ENCODE measurements around the gene PCDHA9.
"Not testable (repeated sequence)": the region's sequence is repeated elsewhere in the genome, so short reads cannot be mapped to it uniquely, and the experiment has no call there.

PCDHA9 gene

GRCh38 chr5:140862441-140863295, 14.5 kb downstream of the PCDHA9 start:
- H3K9me3 Mint-ChIP-seq = no peaks in the 10 kb centered on the region
- H3K27ac Mint-ChIP-seq = no peak overlapping the region
- no peaks in the 10 kb centered on the region for H3K27me3 Mint-ChIP-seq
- H3K4me1 Mint-ChIP-seq = no peaks in the 10 kb centered on the region
- ATAC-seq = no peak
- H3K4me3 Mint-ChIP-seq = no peak overlapping the region
- H3K36me3 Mint-ChIP-seq = no peaks in the 10 kb centered on the region

DNA sequence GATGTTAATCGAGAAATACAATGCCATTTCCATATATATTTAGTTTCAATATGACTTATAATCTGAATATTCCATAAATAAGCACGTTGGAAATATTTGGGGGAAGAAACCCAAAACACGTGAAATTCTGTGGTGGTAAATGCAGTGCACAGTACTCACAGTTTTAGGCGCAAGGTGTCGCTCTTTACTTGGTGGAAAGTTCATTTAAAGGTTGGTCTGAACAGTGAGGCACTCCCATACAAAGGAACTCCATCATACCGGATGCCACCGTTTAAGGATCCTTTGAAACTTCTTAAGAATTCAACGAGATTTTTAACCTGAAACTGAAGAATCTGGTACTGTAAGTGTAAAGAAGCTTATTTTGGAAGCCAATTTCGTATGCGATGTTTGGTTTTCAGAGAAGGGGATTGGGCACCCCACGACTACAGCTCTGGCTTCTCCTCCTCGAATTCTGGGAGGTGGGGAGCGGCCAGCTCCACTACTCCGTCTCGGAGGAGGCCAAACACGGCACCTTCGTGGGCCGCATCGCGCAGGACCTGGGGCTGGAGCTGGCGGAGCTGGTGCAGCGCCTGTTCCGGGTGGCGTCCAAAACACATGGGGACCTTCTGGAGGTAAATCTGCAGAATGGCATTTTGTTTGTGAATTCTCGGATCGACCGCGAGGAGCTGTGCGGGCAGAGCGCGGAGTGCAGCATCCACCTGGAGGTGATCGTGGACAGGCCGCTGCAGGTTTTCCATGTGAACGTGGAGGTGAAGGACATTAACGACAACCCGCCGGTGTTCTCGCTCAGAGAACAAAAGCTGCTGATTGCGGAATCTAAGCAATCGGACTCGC, 20.8 kb downstream of the PCDHA9 start, which contains the start of gene PCDHA11:
Gene PCDHA11 (plus strand): TSS at position 237 of the 834 bp plus-strand sequence. CDS start 147 bp downstream, at position 384.
- no peaks in the 10 kb centered on the region for H3K4me1 Mint-ChIP-seq
- no peaks in the 10 kb centered on the region for H3K27me3 Mint-ChIP-seq
- no peak for ATAC-seq
- H3K9me3 Mint-ChIP-seq = no peaks in the 10 kb centered on the region
- H3K27ac Mint-ChIP-seq = no peak within 1 kb of the TSS
- no peaks in the 10 kb centered on the region for H3K36me3 Mint-ChIP-seq
- H3K4me3 Mint-ChIP-seq = no peak within 1 kb of the TSS

DNA sequence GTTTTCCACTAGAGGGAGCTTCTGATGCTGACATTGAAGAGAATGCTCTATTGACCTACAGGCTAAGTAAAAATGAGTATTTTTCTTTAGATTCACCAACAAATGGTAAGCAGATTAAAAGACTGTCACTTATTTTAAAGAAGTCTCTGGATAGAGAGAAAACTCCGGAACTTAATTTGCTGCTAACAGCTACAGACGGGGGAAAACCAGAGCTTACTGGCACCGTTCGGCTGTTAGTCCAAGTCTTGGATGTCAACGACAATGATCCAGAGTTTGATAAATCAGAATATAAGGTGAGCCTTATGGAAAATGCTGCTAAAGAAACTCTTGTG, 21.3 kb downstream of the PCDHA9 start:
- Mint-ChIP-seq H3K27ac (no peak overlapping the region), H3K9me3 (no peaks in the 10 kb centered on the region), H3K4me3 (no peak overlapping the region), H3K4me1 (no peaks in the 10 kb centered on the region), H3K36me3 (no peaks in the 10 kb centered on the region), H3K27me3 (no peaks in the 10 kb centered on the region)
- ATAC-seq = no peak

- H3K27me3 Mint-ChIP-seq = no peaks in the 10 kb centered on the region
- H3K9me3 Mint-ChIP-seq = no peaks in the 10 kb centered on the region
- no peaks in the 10 kb centered on the region for H3K36me3 Mint-ChIP-seq
- no peak overlapping the region for H3K27ac Mint-ChIP-seq
- H3K4me3 Mint-ChIP-seq = no peak overlapping the region
- no peaks in the 10 kb centered on the region for H3K4me1 Mint-ChIP-seq
- ATAC-seq = no peak
Measured at GRCh38 chr5:140870221-140871201, 22.3 kb downstream of the PCDHA9 start.

DNA sequence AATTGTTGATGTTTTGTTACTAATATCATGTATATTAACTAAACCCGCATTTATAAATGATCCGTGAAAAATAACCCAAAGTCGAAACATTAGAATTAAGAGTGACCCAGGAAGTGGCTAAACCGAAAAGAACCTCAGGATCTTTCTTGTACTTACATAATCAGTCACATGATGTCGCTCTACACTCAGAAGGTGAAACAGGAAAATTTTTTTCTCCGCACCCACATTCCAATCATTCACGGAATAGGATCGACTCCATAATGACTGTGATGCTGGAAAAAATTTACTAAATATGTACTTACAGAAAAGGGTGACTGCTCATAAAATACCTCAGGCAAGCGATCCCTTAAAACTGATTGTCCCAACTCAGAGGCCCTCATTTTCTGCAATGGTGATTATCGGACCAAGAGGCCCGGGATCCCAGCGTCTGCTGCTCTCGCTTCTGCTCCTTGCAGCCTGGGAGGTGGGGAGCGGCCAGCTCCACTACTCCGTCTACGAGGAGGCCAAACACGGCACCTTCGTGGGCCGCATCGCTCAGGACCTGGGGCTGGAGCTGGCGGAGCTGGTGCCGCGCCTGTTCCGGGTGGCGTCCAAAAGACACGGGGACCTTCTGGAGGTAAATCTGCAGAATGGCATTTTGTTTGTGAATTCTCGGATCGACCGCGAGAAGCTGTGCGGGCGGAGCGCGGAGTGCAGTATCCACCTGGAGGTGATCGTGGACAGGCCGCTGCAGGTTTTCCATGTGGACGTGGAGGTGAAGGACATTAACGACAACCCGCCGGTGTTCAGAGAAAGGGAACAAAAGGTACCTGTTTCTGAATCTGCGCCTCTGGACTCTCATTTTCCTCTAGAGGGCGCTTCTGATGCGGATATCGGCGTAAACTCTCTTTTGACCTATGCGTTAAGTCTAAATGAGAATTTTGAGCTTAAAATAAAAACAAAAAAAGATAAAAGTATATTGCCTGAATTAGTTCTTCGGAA, 27.2 kb downstream of the PCDHA9 start, which contains the start of gene PCDHA12:
Gene PCDHA12 (plus strand): TSS at position 224 of the 981 bp plus-strand sequence. CDS start 165 bp downstream, at position 389.
- Mint-ChIP-seq H3K9me3 (peaks cover 6% of the 10 kb centered on the region), H3K4me3 (no peak within 1 kb of the TSS), H3K27me3 (peaks cover 20% of the 10 kb centered on the region), H3K27ac (no peak within 1 kb of the TSS), H3K36me3 (no peaks in the 10 kb centered on the region), H3K4me1 (no peaks in the 10 kb centered on the region)
- no peak for ATAC-seq

DNA sequence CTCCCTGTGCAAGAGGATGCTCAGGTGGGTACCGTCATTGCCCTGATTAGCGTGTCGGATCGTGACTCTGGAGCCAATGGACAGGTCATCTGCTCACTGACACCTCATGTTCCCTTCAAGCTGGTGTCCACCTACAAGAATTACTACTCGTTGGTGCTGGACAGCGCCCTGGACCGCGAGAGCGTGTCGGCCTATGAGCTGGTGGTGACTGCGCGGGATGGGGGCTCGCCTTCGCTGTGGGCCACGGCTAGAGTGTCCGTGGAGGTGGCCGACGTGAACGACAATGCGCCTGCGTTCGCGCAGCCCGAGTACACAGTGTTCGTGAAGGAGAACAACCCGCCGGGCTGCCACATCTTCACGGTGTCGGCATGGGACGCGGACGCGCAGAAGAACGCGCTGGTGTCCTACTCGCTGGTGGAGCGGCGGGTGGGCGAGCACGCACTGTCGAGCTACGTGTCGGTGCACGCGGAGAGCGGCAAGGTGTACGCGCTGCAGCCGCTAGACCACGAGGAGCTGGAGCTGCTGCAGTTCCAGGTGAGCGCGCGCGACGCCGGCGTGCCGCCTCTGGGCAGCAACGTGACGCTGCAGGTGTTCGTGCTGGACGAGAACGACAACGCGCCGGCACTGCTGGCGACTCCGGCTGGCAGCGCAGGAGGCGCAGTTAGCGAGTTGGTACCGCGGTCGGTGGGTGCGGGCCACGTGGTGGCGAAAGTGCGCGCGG, 28.5 kb downstream of the PCDHA9 start:
- not testable (repeated sequence) for H3K4me1 Mint-ChIP-seq, H3K27ac Mint-ChIP-seq, H3K36me3 Mint-ChIP-seq, ATAC-seq, H3K4me3 Mint-ChIP-seq
- Mint-ChIP-seq H3K9me3 (peaks cover 13% of the 10 kb centered on the region), H3K27me3 (peaks cover 33% of the 10 kb centered on the region)

GRCh38 chr5:140877262-140877581, 29.0 kb downstream of the PCDHA9 start:
- peaks cover 14% of the 10 kb centered on the region for H3K9me3 Mint-ChIP-seq

DNA sequence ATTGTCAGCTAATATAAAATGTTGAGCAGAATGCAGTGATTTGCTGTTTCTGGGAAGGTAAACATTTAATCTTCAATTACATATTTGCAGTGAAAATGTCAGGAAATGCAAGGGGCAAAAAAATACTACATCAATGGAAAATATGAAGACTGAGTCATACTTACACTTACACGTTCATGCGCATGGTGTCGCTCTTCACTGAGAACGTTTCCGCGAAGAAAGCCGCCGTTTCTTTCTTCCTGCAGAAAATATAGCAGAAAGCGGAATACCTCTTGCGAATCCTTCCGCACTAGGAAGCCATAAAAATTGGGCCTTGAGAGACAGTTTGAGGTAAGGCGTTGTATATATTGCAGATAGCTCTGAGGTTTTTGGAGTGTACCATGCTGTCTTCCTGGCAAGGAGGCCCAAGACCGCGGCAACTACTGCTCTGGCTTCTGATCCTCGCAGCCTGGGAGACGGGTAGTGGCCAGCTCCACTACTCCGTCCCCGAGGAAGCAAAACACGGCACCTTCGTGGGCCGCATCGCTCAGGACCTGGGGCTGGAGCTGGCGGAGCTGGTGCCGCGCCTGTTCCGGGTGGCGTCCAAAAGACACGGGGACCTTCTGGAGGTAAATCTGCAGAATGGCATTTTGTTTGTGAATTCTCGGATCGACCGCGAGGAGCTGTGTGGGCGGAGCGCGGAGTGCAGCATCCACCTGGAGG, 33.9 kb downstream of the PCDHA9 start, which contains the start of gene PCDHA13:
Gene PCDHA13 (plus strand): TSS at position 236 of the 702 bp plus-strand sequence. CDS start 145 bp downstream, at position 381.
- no peaks in the 10 kb centered on the region for H3K4me1 Mint-ChIP-seq
- no peak within 1 kb of the TSS for H3K4me3 Mint-ChIP-seq
- peaks cover 17% of the 10 kb centered on the region for H3K9me3 Mint-ChIP-seq
- H3K27ac Mint-ChIP-seq = no peak within 1 kb of the TSS
- H3K27me3 Mint-ChIP-seq = peaks cover 36% of the 10 kb centered on the region
- H3K36me3 Mint-ChIP-seq = no peaks in the 10 kb centered on the region
- ATAC-seq = no peak

More at GRCh38 chr5:140877262-140877581, 29.0 kb downstream of the PCDHA9 start:
- no peak for ATAC-seq
- Mint-ChIP-seq H3K27me3 (peaks cover 36% of the 10 kb centered on the region), H3K36me3 (no peaks in the 10 kb centered on the region), H3K4me1 (no peaks in the 10 kb centered on the region), H3K27ac (no peak overlapping the region), H3K4me3 (no peak overlapping the region)

DNA sequence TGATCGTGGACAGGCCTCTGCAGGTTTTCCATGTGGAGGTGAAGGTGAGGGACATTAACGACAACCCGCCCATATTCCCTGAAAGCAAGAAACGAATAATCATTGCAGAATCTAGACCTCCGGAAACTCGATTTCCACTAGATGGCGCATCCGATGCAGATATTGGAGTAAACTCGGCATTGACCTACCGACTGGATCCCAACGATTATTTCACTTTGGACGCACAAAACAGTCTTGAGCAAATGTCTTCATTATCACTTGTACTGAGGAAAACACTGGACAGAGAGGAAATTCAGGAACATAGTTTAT, 34.4 kb downstream of the PCDHA9 start:
- ATAC-seq = no peak
- no peak overlapping the region for H3K4me3 Mint-ChIP-seq
- no peaks in the 10 kb centered on the region for H3K4me1 Mint-ChIP-seq
- H3K36me3 Mint-ChIP-seq = no peaks in the 10 kb centered on the region
- H3K27me3 Mint-ChIP-seq = peaks cover 36% of the 10 kb centered on the region
- peaks cover 17% of the 10 kb centered on the region for H3K9me3 Mint-ChIP-seq
- H3K27ac Mint-ChIP-seq = no peak overlapping the region

DNA sequence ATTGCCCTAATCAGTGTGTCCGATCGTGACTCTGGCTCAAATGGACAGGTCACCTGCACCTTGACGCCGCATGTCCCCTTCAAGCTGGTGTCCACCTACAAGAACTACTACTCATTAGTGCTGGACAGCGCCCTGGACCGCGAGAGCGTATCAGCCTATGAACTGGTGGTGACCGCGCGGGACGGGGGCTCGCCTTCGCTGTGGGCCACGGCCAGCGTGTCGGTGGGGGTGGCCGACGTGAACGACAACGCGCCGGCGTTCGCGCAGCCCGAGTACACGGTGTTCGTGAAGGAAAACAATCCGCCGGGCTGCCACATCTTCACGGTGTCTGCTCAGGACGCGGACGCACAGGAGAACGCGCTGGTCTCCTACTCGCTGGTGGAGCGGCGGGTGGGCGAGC, 35.2 kb downstream of the PCDHA9 start:
- Mint-ChIP-seq H3K36me3 (no peaks in the 10 kb centered on the region), H3K9me3 (peaks cover 17% of the 10 kb centered on the region), H3K27ac (no peak overlapping the region), H3K4me3 (no peak overlapping the region), H3K4me1 (no peaks in the 10 kb centered on the region), H3K27me3 (peaks cover 36% of the 10 kb centered on the region)
- ATAC-seq = no peak

DNA sequence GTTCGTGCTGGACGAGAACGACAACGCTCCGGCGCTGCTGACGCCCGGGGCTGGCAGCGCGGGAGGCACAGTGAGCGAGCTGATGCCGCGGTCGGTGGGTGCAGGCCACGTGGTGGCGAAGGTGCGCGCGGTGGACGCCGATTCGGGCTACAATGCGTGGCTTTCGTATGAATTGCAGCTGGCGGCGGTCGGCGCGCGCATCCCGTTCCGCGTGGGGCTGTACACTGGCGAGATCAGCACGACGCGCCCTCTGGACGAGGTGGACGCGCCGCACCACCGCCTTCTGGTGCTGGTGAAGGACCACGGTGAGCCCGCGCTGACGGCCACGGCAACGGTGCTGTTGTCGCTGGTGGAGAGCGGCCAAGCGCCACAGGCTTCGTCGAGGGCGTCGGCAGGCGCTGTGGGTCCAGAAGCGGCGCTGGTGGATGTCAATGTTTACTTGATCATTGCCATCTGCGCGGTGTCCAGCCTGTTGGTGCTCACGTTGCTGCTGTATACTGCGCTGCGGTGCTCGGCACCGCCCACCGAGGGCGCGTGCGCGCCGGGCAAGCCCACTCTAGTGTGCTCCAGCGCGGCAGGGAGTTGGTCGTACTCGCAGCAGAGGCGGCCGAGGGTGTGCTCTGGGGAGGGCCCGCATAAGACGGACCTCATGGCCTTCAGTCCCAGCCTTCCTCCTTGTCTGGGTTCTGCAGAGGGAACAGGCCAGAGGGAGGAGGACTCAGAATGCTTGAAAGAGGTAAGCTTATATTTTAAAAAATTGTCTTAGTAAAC, 35.9 kb downstream of the PCDHA9 start:
- ATAC-seq = no peak
- Mint-ChIP-seq H3K9me3 (peaks cover 13% of the 10 kb centered on the region), H3K4me1 (no peaks in the 10 kb centered on the region), H3K4me3 (no peak overlapping the region), H3K27ac (no peak overlapping the region), H3K36me3 (no peaks in the 10 kb centered on the region), H3K27me3 (peaks cover 29% of the 10 kb centered on the region)
